ENCODE data around the gene GPBP1L1. TPM values are rescaled to one million over a fixed set of nuclear protein-coding genes. Genes with fewer than 3 reads are reported as not detected.
A peak's percentile ranks its signal among the peaks of the same experiment; 100 is the strongest.

The GPBP1L1 gene
- total RNA-seq, 1 donor from 2014 or later, result 102 TPM

- H3K4me3 Mint-ChIP-seq (ENCODE audit: unreplicated experiment), result no peak overlapping the region
- DNase-seq (ENCODE audit: low spot score), result no peak
Measured at GRCh38 chr1:45622524-45623394, 63.6 kb downstream of the GPBP1L1 start.

GRCh38 chr1:45621895-45622523 lies 64.3 kb downstream of the GPBP1L1 start:
- Mint-ChIP-seq H3K9me3 (ENCODE audit: unreplicated experiment) (no peaks in the 10 kb centered on the region), H3K27me3 (ENCODE audit: unreplicated experiment) (peaks cover 9% of the 10 kb centered on the region), H3K4me1 (ENCODE audit: unreplicated experiment) (peaks cover 36% of the 10 kb centered on the region), H3K27ac (ENCODE audit: unreplicated experiment) (no peak overlapping the region), H3K36me3 (ENCODE audit: low read depth, unreplicated experiment) (peaks cover 34% of the 10 kb centered on the region), H3K4me3 (ENCODE audit: unreplicated experiment) (no peak overlapping the region)
- TF ChIP-seq, protein P1, sequence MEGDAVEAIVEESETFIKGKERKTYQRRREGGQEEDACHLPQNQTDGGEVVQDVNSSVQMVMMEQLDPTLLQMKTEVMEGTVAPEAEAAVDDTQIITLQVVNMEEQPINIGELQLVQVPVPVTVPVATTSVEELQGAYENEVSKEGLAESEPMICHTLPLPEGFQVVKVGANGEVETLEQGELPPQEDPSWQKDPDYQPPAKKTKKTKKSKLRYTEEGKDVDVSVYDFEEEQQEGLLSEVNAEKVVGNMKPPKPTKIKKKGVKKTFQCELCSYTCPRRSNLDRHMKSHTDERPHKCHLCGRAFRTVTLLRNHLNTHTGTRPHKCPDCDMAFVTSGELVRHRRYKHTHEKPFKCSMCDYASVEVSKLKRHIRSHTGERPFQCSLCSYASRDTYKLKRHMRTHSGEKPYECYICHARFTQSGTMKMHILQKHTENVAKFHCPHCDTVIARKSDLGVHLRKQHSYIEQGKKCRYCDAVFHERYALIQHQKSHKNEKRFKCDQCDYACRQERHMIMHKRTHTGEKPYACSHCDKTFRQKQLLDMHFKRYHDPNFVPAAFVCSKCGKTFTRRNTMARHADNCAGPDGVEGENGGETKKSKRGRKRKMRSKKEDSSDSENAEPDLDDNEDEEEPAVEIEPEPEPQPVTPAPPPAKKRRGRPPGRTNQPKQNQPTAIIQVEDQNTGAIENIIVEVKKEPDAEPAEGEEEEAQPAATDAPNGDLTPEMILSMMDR (IDR thresholded peaks at IDR 0.05; ENCODE audit: unreplicated experiment), result no peak
- DNase-seq (ENCODE audit: low spot score), result no peak

More at GRCh38 chr1:45622524-45623394, 63.6 kb downstream of the GPBP1L1 start:
- H3K27ac Mint-ChIP-seq (ENCODE audit: unreplicated experiment), result no peak overlapping the region
- H3K27me3 Mint-ChIP-seq (ENCODE audit: unreplicated experiment), result peaks cover 7% of the 10 kb centered on the region
- no peaks in the 10 kb centered on the region for H3K9me3 Mint-ChIP-seq (ENCODE audit: unreplicated experiment)
- TF ChIP-seq, protein P1 (IDR thresholded peaks at IDR 0.05; ENCODE audit: unreplicated experiment), result no peak
- H3K4me1 Mint-ChIP-seq (ENCODE audit: unreplicated experiment), result peaks cover 42% of the 10 kb centered on the region
- H3K36me3 Mint-ChIP-seq (ENCODE audit: low read depth, unreplicated experiment), result peaks cover 31% of the 10 kb centered on the region

DNA sequence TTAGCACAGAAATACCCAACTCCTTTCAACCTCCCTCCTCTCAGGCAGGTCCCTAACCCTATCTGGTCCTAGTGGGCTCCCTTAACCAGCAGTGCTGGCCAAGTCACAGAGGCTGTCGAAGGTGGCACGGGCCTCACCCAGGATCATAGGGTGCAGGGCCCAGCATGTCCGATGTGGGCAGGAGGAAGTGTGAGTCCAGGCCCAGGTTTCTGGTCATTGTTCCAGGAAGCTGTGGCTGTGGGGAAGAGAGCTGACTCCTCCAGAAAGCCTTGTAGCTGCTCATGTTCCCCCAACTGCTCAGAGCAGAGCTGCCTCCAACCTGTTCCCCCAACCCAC lies 64.9 kb downstream of the GPBP1L1 start:
- Mint-ChIP-seq H3K9me3 (ENCODE audit: unreplicated experiment) (no peaks in the 10 kb centered on the region), H3K36me3 (ENCODE audit: low read depth, unreplicated experiment) (peaks cover 36% of the 10 kb centered on the region), H3K4me1 (ENCODE audit: unreplicated experiment) (peaks cover 34% of the 10 kb centered on the region), H3K4me3 (ENCODE audit: unreplicated experiment) (no peak overlapping the region), H3K27ac (ENCODE audit: unreplicated experiment) (peak overlapping the region; percentile 48), H3K27me3 (ENCODE audit: unreplicated experiment) (peaks cover 9% of the 10 kb centered on the region)
- TF ChIP-seq, protein P1 (IDR thresholded peaks at IDR 0.05; ENCODE audit: unreplicated experiment), result no peak
- no peak for DNase-seq (ENCODE audit: low spot score)

DNA sequence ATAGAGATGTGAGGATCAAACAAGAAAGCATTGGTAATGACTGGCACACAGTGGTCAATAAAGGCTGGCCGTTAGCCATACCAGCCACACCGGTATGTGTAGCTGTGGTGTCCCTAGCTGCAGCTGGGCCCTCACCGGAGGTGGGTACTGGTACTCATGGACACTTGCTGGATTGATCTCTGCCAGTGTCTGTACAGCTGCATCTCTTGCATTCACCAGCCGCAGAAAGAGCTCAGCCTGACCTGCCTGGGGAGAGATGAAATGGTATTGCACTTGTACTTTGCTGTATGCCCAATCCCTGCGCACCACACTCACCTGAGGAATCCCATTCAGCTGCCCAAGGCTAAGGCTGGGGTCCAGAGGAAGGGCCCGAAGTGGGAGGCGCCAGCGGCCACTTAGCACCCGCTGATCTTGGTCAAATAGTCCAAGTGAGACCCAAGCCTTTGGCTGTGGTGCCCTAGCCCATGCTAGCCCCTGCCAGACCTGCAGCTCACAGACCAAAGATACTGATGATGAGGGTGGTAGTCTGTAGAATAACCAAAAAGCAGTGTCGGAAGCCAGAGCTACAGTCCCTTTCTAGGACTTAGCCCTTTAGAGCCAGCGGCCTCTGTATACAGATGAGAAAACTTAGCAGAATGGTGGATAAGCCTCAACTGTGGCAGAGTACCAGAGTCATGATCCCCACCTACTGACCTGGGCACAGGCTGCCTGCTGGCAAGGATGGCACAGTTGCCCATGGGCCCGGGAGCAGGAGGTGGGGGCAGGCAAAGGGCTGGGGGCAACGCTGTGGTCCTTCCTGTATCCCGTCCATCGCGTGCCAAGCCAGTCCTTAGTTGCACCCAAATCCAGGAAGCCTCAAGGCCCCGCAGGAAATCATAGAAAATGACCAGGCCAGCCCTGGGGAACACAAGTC lies 65.5 kb downstream of the GPBP1L1 start:
- Mint-ChIP-seq H3K36me3 (ENCODE audit: low read depth, unreplicated experiment) (peaks cover 43% of the 10 kb centered on the region), H3K9me3 (ENCODE audit: unreplicated experiment) (no peaks in the 10 kb centered on the region), H3K4me1 (ENCODE audit: unreplicated experiment) (peaks cover 34% of the 10 kb centered on the region), H3K27ac (ENCODE audit: unreplicated experiment) (peak overlapping the region; percentile 61), H3K4me3 (ENCODE audit: unreplicated experiment) (no peak overlapping the region), H3K27me3 (ENCODE audit: unreplicated experiment) (peaks cover 9% of the 10 kb centered on the region)
- DNase-seq (ENCODE audit: low spot score), result no peak
- TF ChIP-seq, protein P1 (IDR thresholded peaks at IDR 0.05; ENCODE audit: unreplicated experiment), result no peak
